Spinal cord (tissue), 10 donors: ENCODE results near the gene LYRM2. TPM values are rescaled to one million over a fixed set of nuclear protein-coding genes. Genes with fewer than 3 reads are reported as not detected.
A peak's percentile ranks its signal among the peaks of the same experiment; 100 is the strongest.

ENCODE experiments used
- DNase-seq, 6 donors: peaks; one replicate each; pipeline versions ENCODE4 v3.0.0 to v3.0.0-alpha.2; 2013 to 2015; ENCODE audit warnings: low spot score in 6 of 6, low read depth in 4 of 6
- H3K27ac ChIP-seq: one replicate; pipeline ENCODE4 v1.5.1; 2013; ENCODE audit warnings: low read depth, low read length, control low read depth
- H3K27me3 ChIP-seq: one replicate; pipeline ENCODE4 v1.6.1; 2013; ENCODE audit warnings: low read length; ENCODE audit not compliant: control insufficient read depth, insufficient read depth
- H3K36me3 ChIP-seq: one replicate; pipeline ENCODE4 v1.6.1; 2013; ENCODE audit warnings: low read length; ENCODE audit not compliant: control insufficient read depth, insufficient read depth
- H3K4me1 ChIP-seq: one replicate; pipeline ENCODE4 v1.6.1; 2013; ENCODE audit warnings: low read length; ENCODE audit not compliant: control insufficient read depth, insufficient read depth
- H3K4me3 ChIP-seq: one replicate; pipeline ENCODE4 v1.5.1; 2013; ENCODE audit warnings: low read depth, low read length, control low read depth
- H3K9me3 ChIP-seq: one replicate; pipeline ENCODE4 v1.6.1; 2013; ENCODE audit warnings: low read length; ENCODE audit not compliant: control insufficient read depth, insufficient read depth
- WGBS: methylation state at CpG from one replicate; pipeline ENCODE4 v1.1.5; 2013; ENCODE audit warnings: missing lambda C conversion rate; ENCODE audit not compliant: insufficient coverage; 5-methylcytosine and 5-hydroxymethylcytosine counted together
- polyA plus RNA-seq, 2 donors: library from polyadenylated mRNA; unstranded; fragments of 120-200 nt; gene quantifications; one replicate each; pipeline ENCODE4 v1.2.1, GENCODE V29; 2013; ENCODE audit not compliant: insufficient read length in 2 of 2
- total RNA-seq, 2 donors: library from RNA; depleted of rRNA in 1 of 2; stranded (reverse); fragments of 120-200 nt in 1 of 2; fragments of >200 nt in 1 of 2; gene quantifications; one replicate each; pipeline versions ENCODE4 v1.2.3 to v1.2.4, GENCODE V29; 2013 to 2014
- donor health status: healthy.

LYRM2 gene
- total and polyA plus RNA-seq, 4 donors: 30.8 to 45.7 (median 38.3) TPM

DNA sequence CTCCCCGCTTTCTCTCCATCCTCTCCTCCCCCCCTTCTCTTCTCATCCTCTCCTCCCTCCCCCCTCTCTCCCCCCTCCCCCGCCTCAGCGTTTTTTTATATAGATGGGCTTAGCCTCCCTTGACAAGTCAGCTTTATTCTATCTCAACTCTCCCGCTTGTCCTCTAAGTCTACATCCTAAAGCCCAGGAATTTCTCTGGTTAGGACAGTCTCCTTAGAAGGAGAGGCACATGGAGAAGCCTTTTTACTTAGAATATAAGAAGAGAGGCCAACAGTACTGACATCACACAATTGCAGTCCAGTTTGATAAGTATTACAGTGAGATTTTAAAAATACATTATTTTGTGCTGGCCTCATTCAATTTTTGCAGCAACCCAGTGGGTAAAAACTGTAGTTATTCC, 83.5 kb downstream of the LYRM2 start:
- no peaks in the 10 kb centered on the region for H3K36me3 ChIP-seq
- H3K4me1 ChIP-seq: peaks cover 9% of the 10 kb centered on the region
- no peak overlapping the region for H3K4me3 ChIP-seq
- no CpG with 5 or more reads among the region's 4 CpGs for WGBS
- peaks cover 4% of the 10 kb centered on the region for H3K9me3 ChIP-seq
- no peak for DNase-seq
- H3K27me3 ChIP-seq: no peaks in the 10 kb centered on the region
- H3K27ac ChIP-seq: no peak overlapping the region

DNA sequence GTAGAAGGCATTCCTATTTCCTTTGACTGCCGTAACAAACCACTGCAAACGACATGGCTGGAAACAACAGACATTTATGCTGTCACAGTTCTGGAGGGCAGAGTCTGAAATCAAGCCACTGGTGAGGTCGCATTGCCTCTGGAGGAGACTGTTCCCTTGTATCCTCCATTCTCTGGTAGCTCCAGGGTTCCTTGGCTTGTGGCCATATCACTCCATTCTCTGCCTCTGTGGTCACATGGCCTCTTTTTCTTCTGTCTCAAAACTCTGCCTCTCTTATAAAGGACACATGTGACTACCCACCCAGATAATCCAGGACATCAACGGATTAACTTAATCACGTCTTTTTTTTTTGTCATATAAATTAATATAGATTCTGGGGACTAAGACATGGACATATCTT, 84.4 kb downstream of the LYRM2 start:
- no peak overlapping the region for H3K27ac ChIP-seq
- DNase-seq: peak in 2 of 6 donors; percentile 24 to 62
- H3K36me3 ChIP-seq: no peaks in the 10 kb centered on the region
- H3K9me3 ChIP-seq: peaks cover 4% of the 10 kb centered on the region
- WGBS: 49% methylated on average over 3 of the region's 5 CpGs
- no peak overlapping the region for H3K4me3 ChIP-seq
- H3K27me3 ChIP-seq: no peaks in the 10 kb centered on the region
- H3K4me1 ChIP-seq: peaks cover 9% of the 10 kb centered on the region

- 90% methylated on average over 2 of the region's 5 CpGs for WGBS
- H3K4me3 ChIP-seq: no peak overlapping the region
Measured at GRCh38 chr6:89553431-89553830, 85.1 kb downstream of the LYRM2 start.

GRCh38 chr6:89547281-89547680, 91.3 kb downstream of the LYRM2 start:
- 56% methylated on average over 2 of the region's 5 CpGs for WGBS

More at GRCh38 chr6:89553431-89553830, 85.1 kb downstream of the LYRM2 start:
- Histone ChIP-seq H3K27me3 (no peaks in the 10 kb centered on the region), H3K4me1 (peaks cover 9% of the 10 kb centered on the region), H3K27ac (no peak overlapping the region), H3K36me3 (no peaks in the 10 kb centered on the region), H3K9me3 (peaks cover 4% of the 10 kb centered on the region)
- no peak for DNase-seq

GRCh38 chr6:89542866-89543265, 95.7 kb downstream of the LYRM2 start:
- no CpG with 5 or more reads among the region's 3 CpGs for WGBS

More at GRCh38 chr6:89547281-89547680, 91.3 kb downstream of the LYRM2 start:
- no peaks in the 10 kb centered on the region for H3K9me3 ChIP-seq
- no peaks in the 10 kb centered on the region for H3K4me1 ChIP-seq
- no peak for DNase-seq
- no peaks in the 10 kb centered on the region for H3K36me3 ChIP-seq
- H3K27ac ChIP-seq: no peak overlapping the region
- no peak overlapping the region for H3K4me3 ChIP-seq
- H3K27me3 ChIP-seq: no peaks in the 10 kb centered on the region

DNA sequence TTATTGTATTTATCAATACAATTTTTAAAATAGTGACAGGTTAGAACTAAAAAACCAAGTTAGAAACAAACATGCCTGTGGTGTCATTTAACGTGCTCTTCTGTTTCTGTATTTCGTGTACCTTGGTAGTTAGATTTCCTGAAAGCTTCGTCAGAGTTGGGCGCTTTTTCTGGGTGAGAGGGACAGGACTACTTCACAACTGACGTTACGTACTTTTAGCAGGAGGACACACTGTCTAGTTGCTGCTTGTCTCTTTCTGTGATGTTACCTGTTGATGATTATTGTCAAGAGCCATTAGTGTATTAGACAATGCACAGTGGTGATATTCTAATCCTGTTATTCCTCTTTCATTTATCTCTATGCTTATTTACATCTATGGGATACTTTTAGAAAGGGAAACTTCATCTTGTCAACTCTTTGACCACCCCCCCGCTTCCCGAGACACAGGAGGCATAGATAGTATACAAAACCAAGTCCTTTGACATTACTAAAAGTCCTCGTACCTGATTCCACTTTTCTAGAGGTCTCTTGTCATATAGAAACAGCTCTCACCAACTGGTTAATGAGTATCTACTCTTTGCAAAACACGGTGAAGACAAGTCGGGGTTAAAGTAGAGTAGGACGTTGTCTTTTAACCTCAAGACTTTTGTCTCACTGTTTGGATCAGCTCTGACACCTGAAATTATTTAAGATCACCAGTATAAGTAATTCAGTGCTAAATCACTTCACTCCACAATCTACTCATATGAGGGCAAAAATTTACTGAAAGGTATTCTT, 96.3 kb downstream of the LYRM2 start:
- H3K4me3 ChIP-seq: no peak overlapping the region
- H3K27me3 ChIP-seq: no peaks in the 10 kb centered on the region
- no peak for DNase-seq
- no peaks in the 10 kb centered on the region for H3K4me1 ChIP-seq
- H3K36me3 ChIP-seq: no peaks in the 10 kb centered on the region
- 87% methylated on average over 6 of the region's 12 CpGs for WGBS
- no peak overlapping the region for H3K27ac ChIP-seq
- no peaks in the 10 kb centered on the region for H3K9me3 ChIP-seq

More at GRCh38 chr6:89542866-89543265, 95.7 kb downstream of the LYRM2 start:
- Histone ChIP-seq H3K4me3 (no peak overlapping the region), H3K9me3 (no peaks in the 10 kb centered on the region), H3K27me3 (no peaks in the 10 kb centered on the region), H3K36me3 (no peaks in the 10 kb centered on the region), H3K4me1 (no peaks in the 10 kb centered on the region), H3K27ac (no peak overlapping the region)
- DNase-seq: no peak

- DNase-seq: no peak
- H3K36me3 ChIP-seq: no peaks in the 10 kb centered on the region
- no CpG with 5 or more reads among the region's 2 CpGs for WGBS
- H3K4me3 ChIP-seq: no peak overlapping the region
- no peaks in the 10 kb centered on the region for H3K4me1 ChIP-seq
- H3K27me3 ChIP-seq: no peaks in the 10 kb centered on the region
- H3K9me3 ChIP-seq: no peaks in the 10 kb centered on the region
- H3K27ac ChIP-seq: no peak overlapping the region
Measured at GRCh38 chr6:89539779-89540178, 98.8 kb downstream of the LYRM2 start.

DNA sequence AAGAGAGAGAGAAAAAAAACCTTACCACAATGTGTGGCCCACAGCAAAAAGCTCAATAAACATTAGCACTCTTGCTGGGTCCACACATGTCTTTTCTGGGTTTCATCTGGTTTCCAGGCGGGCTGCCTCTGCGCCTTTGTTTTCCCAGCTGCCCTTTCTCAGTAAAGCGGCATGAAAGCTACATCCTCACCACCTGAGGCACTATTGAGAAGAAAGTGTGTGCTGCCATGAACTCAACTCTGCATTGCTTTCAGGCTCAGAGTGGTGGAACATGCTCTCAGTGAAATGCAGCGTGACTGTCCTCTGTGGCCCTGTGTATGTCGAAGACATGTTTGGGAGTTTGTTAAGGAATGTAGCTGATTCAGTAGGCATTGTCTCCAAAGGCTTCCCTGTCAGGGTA, 102.3 kb downstream of the LYRM2 start:
- WGBS: 62% methylated on average over 5 of the region's 5 CpGs
- no peak overlapping the region for H3K4me3 ChIP-seq
- no peak overlapping the region for H3K27ac ChIP-seq
- no peaks in the 10 kb centered on the region for H3K9me3 ChIP-seq
- H3K27me3 ChIP-seq: no peaks in the 10 kb centered on the region
- no peaks in the 10 kb centered on the region for H3K36me3 ChIP-seq
- peak in 2 of 6 donors; percentile 42 to 71 for DNase-seq
- no peaks in the 10 kb centered on the region for H3K4me1 ChIP-seq

- no peaks in the 10 kb centered on the region for H3K36me3 ChIP-seq
- peak in 1 of 6 donors; percentile 47 for DNase-seq
- H3K9me3 ChIP-seq: no peaks in the 10 kb centered on the region
- no peak overlapping the region for H3K27ac ChIP-seq
- no peaks in the 10 kb centered on the region for H3K4me1 ChIP-seq
- H3K4me3 ChIP-seq: no peak overlapping the region
- no peaks in the 10 kb centered on the region for H3K27me3 ChIP-seq
- 84% methylated on average over 7 of the region's 11 CpGs for WGBS
Measured at GRCh38 chr6:89530982-89531381, 107.6 kb downstream of the LYRM2 start.

DNA sequence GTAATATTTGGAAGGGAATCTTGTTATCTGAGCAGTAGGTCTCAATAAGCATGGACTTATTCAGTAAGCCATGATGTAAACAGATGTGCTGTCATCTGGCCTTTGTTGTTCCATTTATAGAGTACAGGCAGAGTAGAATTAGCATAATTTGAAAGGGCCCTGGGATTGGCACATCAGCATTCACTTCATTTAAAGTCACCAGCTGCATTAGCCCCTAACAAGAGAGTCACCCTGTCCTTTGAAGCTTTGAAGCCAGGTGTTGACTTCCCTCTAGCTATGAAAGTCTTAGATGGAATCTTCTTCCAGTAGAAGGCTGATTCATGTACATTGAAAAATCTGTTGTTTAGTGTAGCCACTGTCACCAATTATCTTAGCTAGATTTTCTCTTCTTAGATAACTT, 109.7 kb downstream of the LYRM2 start:
- no peak for DNase-seq
- Histone ChIP-seq H3K27ac (no peak overlapping the region), H3K9me3 (no peaks in the 10 kb centered on the region), H3K4me1 (no peaks in the 10 kb centered on the region), H3K4me3 (no peak overlapping the region), H3K27me3 (no peaks in the 10 kb centered on the region), H3K36me3 (no peaks in the 10 kb centered on the region)
